Activated CD8-positive, alpha-beta memory T cell treated with anti-CD3 and anti-CD28 coated beads, Interleukin-2, amount 50 U/mL, for 4 hours (primary cell): ENCODE data around the gene SMARCB1.

Experiments
- DNase-seq: peaks from one replicate; pipeline ENCODE4 v3.0.0-alpha.2; 2020

The SMARCB1 gene

GRCh38 chr22:23763579-23763945 is 23.2 kb upstream of the SMARCB1 start:
- peak; percentile 63 for DNase-seq

- DNase-seq: no peak
These were observed 22.8 kb upstream of the SMARCB1 start for GRCh38 chr22:23763954-23764353.

- DNase-seq: no peak
These were observed 21.6 kb upstream of the SMARCB1 start for GRCh38 chr22:23764899-23765881.

- DNase-seq: no peak
These were observed 19.5 kb upstream of the SMARCB1 start for GRCh38 chr22:23767303-23767672.

- DNase-seq: peak; percentile 77
These were observed 18.9 kb upstream of the SMARCB1 start, which contains the start of gene CHCHD10 for GRCh38 chr22:23767673-23768548. CHCHD10 (minus strand) TSS chr22:23767972; CDS start chr22:23767874, 98 bp downstream.

- DNase-seq: no peak
These were observed 17.3 kb upstream of the SMARCB1 start for GRCh38 chr22:23769321-23769965.

- no peak for DNase-seq
These were observed 14.5 kb upstream of the SMARCB1 start for GRCh38 chr22:23772315-23772648.

- peak; percentile 59 for DNase-seq
These were observed 13.9 kb upstream of the SMARCB1 start, which contains the start of gene MMP11 for GRCh38 chr22:23772649-23773473. MMP11 (plus strand) TSS chr22:23772849; CDS start chr22:23772871, 22 bp downstream.

GRCh38 chr22:23773483-23774113 is 13.2 kb upstream of the SMARCB1 start:
- no peak for DNase-seq

- no peak for DNase-seq
These were observed 12.4 kb upstream of the SMARCB1 start for GRCh38 chr22:23774114-23774921.

- no peak for DNase-seq
These were observed 11.8 kb upstream of the SMARCB1 start for GRCh38 chr22:23774922-23775436.

GRCh38 chr22:23775779-23776375 is 10.9 kb upstream of the SMARCB1 start:
- DNase-seq: no peak

GRCh38 chr22:23777776-23778576 is 8.8 kb upstream of the SMARCB1 start:
- no peak for DNase-seq

- DNase-seq: no peak
These were observed 8.2 kb upstream of the SMARCB1 start for GRCh38 chr22:23778577-23778900.

- no peak for DNase-seq
These were observed 7.7 kb upstream of the SMARCB1 start for GRCh38 chr22:23779083-23779482.

- no peak for DNase-seq
These were observed 7.0 kb upstream of the SMARCB1 start for GRCh38 chr22:23779731-23780130.

- DNase-seq: no peak
These were observed 6.5 kb upstream of the SMARCB1 start for GRCh38 chr22:23780146-23780748.

GRCh38 chr22:23781065-23781464 is 5.7 kb upstream of the SMARCB1 start:
- no peak for DNase-seq
